ENCODE data around the gene SPACA7.

Gene SPACA7

GRCh38 chr13:112447761-112448603, 71.8 kb downstream of the SPACA7 start:
- no peaks in the 10 kb centered on the region for H3K4me1 ChIP-seq (ENCODE audit: control insufficient read depth, insufficient read depth, low read length, unreplicated experiment)
- H3K27me3 ChIP-seq (ENCODE audit: insufficient read depth, low read length): peaks cover 14% of the 10 kb centered on the region; the same call in 1 of the 2 replicates
- H3K36me3 ChIP-seq (ENCODE audit: insufficient read depth, low read length): no peaks in the 10 kb centered on the region
- H3K79me2 ChIP-seq (ENCODE audit: control insufficient read depth, insufficient read depth, low read length, unreplicated experiment): no peaks in the 10 kb centered on the region
- H3K4me3 ChIP-seq (ENCODE audit: low read depth, low read length): no peak overlapping the region
- no peak overlapping the region for H3K27ac ChIP-seq (ENCODE audit: low read depth, low read length)
- H2AFZ ChIP-seq (ENCODE audit: low read length, unreplicated experiment): no peak overlapping the region

GRCh38 chr13:112448621-112449544, 72.7 kb downstream of the SPACA7 start:
- Histone ChIP-seq H3K36me3 (ENCODE audit: insufficient read depth, low read length) (no peaks in the 10 kb centered on the region), H3K4me3 (ENCODE audit: low read depth, low read length) (no peak overlapping the region), H2AFZ (ENCODE audit: low read length, unreplicated experiment) (no peak overlapping the region), H3K79me2 (ENCODE audit: control insufficient read depth, insufficient read depth, low read length, unreplicated experiment) (no peaks in the 10 kb centered on the region), H3K27ac (ENCODE audit: low read depth, low read length) (no peak overlapping the region), H3K27me3 (ENCODE audit: insufficient read depth, low read length) (0 out of 2 replicates have a peak, but pooled peaks cover 5% of the 10 kb centered on the region), H3K4me1 (ENCODE audit: control insufficient read depth, insufficient read depth, low read length, unreplicated experiment) (no peaks in the 10 kb centered on the region)

GRCh38 chr13:112449545-112449930, 73.4 kb downstream of the SPACA7 start:
- H3K27ac ChIP-seq (ENCODE audit: low read depth, low read length): no peak overlapping the region
- no peaks in the 10 kb centered on the region for H3K36me3 ChIP-seq (ENCODE audit: insufficient read depth, low read length)
- H3K4me3 ChIP-seq (ENCODE audit: low read depth, low read length): no peak overlapping the region
- no peaks in the 10 kb centered on the region for H3K79me2 ChIP-seq (ENCODE audit: control insufficient read depth, insufficient read depth, low read length, unreplicated experiment)
- no peak overlapping the region for H2AFZ ChIP-seq (ENCODE audit: low read length, unreplicated experiment)
- 0 out of 2 replicates have a peak, but pooled peaks cover 5% of the 10 kb centered on the region for H3K27me3 ChIP-seq (ENCODE audit: insufficient read depth, low read length)
- H3K4me1 ChIP-seq (ENCODE audit: control insufficient read depth, insufficient read depth, low read length, unreplicated experiment): no peaks in the 10 kb centered on the region

GRCh38 chr13:112450118-112450903, 74.2 kb downstream of the SPACA7 start:
- 0 out of 2 replicates have a peak, but pooled peaks cover 5% of the 10 kb centered on the region for H3K27me3 ChIP-seq (ENCODE audit: insufficient read depth, low read length)
- no peaks in the 10 kb centered on the region for H3K36me3 ChIP-seq (ENCODE audit: insufficient read depth, low read length)
- H2AFZ ChIP-seq (ENCODE audit: low read length, unreplicated experiment): no peak overlapping the region
- no peak overlapping the region for H3K4me3 ChIP-seq (ENCODE audit: low read depth, low read length)
- no peaks in the 10 kb centered on the region for H3K4me1 ChIP-seq (ENCODE audit: control insufficient read depth, insufficient read depth, low read length, unreplicated experiment)
- H3K79me2 ChIP-seq (ENCODE audit: control insufficient read depth, insufficient read depth, low read length, unreplicated experiment): no peaks in the 10 kb centered on the region
- H3K27ac ChIP-seq (ENCODE audit: low read depth, low read length): no peak overlapping the region

GRCh38 chr13:112450904-112451240, 74.7 kb downstream of the SPACA7 start:
- H2AFZ ChIP-seq (ENCODE audit: low read length, unreplicated experiment): no peak overlapping the region
- no peak overlapping the region for H3K27ac ChIP-seq (ENCODE audit: low read depth, low read length)
- H3K79me2 ChIP-seq (ENCODE audit: control insufficient read depth, insufficient read depth, low read length, unreplicated experiment): no peaks in the 10 kb centered on the region
- H3K36me3 ChIP-seq (ENCODE audit: insufficient read depth, low read length): no peaks in the 10 kb centered on the region
- H3K4me3 ChIP-seq (ENCODE audit: low read depth, low read length): no peak overlapping the region
- H3K4me1 ChIP-seq (ENCODE audit: control insufficient read depth, insufficient read depth, low read length, unreplicated experiment): no peaks in the 10 kb centered on the region
- H3K27me3 ChIP-seq (ENCODE audit: insufficient read depth, low read length): 0 out of 2 replicates have a peak, but pooled peaks cover 9% of the 10 kb centered on the region

GRCh38 chr13:112451512-112452379, 75.6 kb downstream of the SPACA7 start:
- Histone ChIP-seq H3K27ac (ENCODE audit: low read depth, low read length) (no peak overlapping the region), H3K27me3 (ENCODE audit: insufficient read depth, low read length) (0 out of 2 replicates have a peak, but pooled peaks cover 12% of the 10 kb centered on the region), H2AFZ (ENCODE audit: low read length, unreplicated experiment) (no peak overlapping the region), H3K36me3 (ENCODE audit: insufficient read depth, low read length) (no peaks in the 10 kb centered on the region), H3K79me2 (ENCODE audit: control insufficient read depth, insufficient read depth, low read length, unreplicated experiment) (no peaks in the 10 kb centered on the region), H3K4me3 (ENCODE audit: low read depth, low read length) (no peak overlapping the region), H3K4me1 (ENCODE audit: control insufficient read depth, insufficient read depth, low read length, unreplicated experiment) (no peaks in the 10 kb centered on the region)

GRCh38 chr13:112452380-112453206, 76.4 kb downstream of the SPACA7 start:
- Histone ChIP-seq H2AFZ (ENCODE audit: low read length, unreplicated experiment) (no peak overlapping the region), H3K4me1 (ENCODE audit: control insufficient read depth, insufficient read depth, low read length, unreplicated experiment) (no peaks in the 10 kb centered on the region), H3K36me3 (ENCODE audit: insufficient read depth, low read length) (no peaks in the 10 kb centered on the region), H3K79me2 (ENCODE audit: control insufficient read depth, insufficient read depth, low read length, unreplicated experiment) (no peaks in the 10 kb centered on the region), H3K27me3 (ENCODE audit: insufficient read depth, low read length) (0 out of 2 replicates have a peak, but pooled peaks cover 12% of the 10 kb centered on the region), H3K27ac (ENCODE audit: low read depth, low read length) (no peak overlapping the region), H3K4me3 (ENCODE audit: low read depth, low read length) (no peak overlapping the region)

- 0 out of 2 replicates have a peak, but pooled peaks cover 12% of the 10 kb centered on the region for H3K27me3 ChIP-seq (ENCODE audit: insufficient read depth, low read length)
Observed at GRCh38 chr13:112453207-112453829, 77.2 kb downstream of the SPACA7 start.

More at GRCh38 chr13:112453207-112453829, 77.2 kb downstream of the SPACA7 start:
- Histone ChIP-seq H3K79me2 (ENCODE audit: control insufficient read depth, insufficient read depth, low read length, unreplicated experiment) (no peaks in the 10 kb centered on the region), H3K4me3 (ENCODE audit: low read depth, low read length) (no peak overlapping the region), H3K36me3 (ENCODE audit: insufficient read depth, low read length) (no peaks in the 10 kb centered on the region), H2AFZ (ENCODE audit: low read length, unreplicated experiment) (no peak overlapping the region), H3K27ac (ENCODE audit: low read depth, low read length) (no peak overlapping the region), H3K4me1 (ENCODE audit: control insufficient read depth, insufficient read depth, low read length, unreplicated experiment) (no peaks in the 10 kb centered on the region)
